Esophagus mucosa (tissue), 1 donor: ENCODE data around the gene ZNF511. TPM values are rescaled to one million over a fixed set of nuclear protein-coding genes. Genes with fewer than 3 reads are reported as not detected.

Experiments
- ATAC-seq: fragments of 200-7000 bp; cut with Tn5 transposase; one replicate; pipeline ENCODE4 v1.9.1; 2020
- total RNA-seq: library from RNA; stranded (reverse); gene quantifications from one replicate; pipeline ENCODE4 v1.2.4, GENCODE V29; 2023
- donor health status: DM: yes; HTN: yes; CAD: no.

Gene ZNF511
- total RNA-seq, 1 donor from 2014 or later: 34.9 TPM

GRCh38 chr10:133336577-133337369 lies 28.1 kb downstream of the ZNF511 start, which contains the start of gene CALY:
TSS of gene CALY (minus strand) at chr10:133336896. CDS start at chr10:133328989, 7,907 bp downstream.
- ATAC-seq: peak; percentile 24

DNA sequence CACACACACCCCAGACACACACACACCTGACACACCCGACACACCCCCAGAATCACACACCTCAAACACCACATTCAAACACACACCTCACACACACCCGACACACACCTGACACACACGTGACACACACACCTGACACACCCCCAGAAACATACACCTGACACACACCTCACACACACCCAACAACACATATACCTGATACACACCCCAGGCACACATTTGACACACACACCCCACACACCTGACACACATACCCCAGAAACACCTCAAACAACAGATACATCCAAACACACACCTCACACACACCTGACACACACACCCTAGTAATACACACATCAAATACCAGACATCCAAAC lies 28.6 kb downstream of the ZNF511 start:
- ATAC-seq: no peak

- no peak for ATAC-seq
Measured at GRCh38 chr10:133338080-133339071, 29.7 kb downstream of the ZNF511 start.

DNA sequence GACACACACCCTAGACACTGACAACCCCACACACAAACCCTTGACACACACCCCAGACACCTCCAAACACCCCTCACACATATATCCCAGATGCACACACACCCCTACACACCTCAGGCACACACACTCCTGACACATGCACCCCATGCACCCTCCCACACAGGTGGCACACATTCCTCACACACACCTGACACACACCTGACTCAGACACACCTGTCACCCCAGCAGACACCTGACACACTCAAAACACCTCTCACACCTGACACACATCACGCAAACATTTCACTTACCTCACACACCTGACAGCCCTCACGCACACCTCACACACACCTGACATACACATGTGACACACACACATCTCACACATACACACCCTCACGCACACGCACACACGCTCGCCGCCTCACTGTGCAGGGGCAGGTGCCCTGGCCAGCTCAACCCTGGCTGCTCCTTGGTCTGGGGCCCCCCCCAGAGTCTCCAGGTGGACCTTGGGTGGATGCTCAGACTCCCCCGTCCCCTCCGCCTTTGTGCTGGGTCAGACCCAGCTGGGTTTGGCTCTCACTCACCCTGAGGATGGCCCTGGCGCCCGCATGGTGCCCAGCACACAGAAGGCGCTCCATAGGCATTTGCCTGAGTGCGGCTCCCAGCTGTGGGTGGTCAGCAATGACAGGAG lies 31.1 kb downstream of the ZNF511 start:
- peak; percentile 11 for ATAC-seq

DNA sequence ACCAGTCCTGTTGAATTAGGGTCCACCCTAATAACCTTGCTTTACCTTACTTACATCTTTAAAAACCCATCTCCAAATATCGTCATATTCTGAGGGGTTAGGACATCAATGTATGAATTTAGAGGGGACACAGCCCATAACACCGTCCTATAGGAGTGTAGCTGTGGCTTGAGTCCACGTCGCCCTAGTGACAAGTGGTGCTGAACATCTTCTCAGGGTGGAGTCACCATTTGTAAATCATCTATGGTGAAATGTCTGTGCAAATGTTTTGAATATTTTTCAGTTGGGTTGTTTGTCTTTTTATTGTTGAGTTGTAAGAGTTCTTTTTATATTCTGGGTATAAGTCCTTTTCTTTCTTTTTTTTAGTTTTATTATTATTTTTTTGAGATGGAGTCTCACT lies 33.3 kb downstream of the ZNF511 start:
- ATAC-seq: no peak

DNA sequence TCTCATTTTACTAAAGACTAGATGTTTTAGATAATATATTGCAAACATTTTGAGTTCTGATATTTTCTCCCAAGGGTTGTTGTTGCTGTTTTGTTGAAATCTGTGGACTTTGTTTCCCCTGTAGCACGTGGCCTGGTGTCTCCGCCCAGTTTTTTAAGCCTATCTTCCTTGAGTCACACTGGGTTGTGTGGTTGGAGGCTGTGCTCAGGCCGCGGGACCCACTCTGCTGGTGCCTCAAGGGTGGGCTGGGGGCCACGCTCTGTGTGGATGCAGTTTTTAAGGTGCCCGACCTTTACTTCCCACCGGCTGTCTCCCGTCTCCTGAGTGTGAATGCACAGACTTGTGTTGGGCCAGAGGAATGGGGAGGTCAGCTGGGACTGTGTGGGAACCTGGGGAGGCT lies 34.2 kb downstream of the ZNF511 start:
- ATAC-seq: no peak

- ATAC-seq: no peak
Measured at GRCh38 chr10:133343558-133343957, 34.8 kb downstream of the ZNF511 start.

- no peak for ATAC-seq
Measured at GRCh38 chr10:133344236-133344635, 35.5 kb downstream of the ZNF511 start.

GRCh38 chr10:133346413-133346812 lies 37.7 kb downstream of the ZNF511 start:
- no peak for ATAC-seq

DNA sequence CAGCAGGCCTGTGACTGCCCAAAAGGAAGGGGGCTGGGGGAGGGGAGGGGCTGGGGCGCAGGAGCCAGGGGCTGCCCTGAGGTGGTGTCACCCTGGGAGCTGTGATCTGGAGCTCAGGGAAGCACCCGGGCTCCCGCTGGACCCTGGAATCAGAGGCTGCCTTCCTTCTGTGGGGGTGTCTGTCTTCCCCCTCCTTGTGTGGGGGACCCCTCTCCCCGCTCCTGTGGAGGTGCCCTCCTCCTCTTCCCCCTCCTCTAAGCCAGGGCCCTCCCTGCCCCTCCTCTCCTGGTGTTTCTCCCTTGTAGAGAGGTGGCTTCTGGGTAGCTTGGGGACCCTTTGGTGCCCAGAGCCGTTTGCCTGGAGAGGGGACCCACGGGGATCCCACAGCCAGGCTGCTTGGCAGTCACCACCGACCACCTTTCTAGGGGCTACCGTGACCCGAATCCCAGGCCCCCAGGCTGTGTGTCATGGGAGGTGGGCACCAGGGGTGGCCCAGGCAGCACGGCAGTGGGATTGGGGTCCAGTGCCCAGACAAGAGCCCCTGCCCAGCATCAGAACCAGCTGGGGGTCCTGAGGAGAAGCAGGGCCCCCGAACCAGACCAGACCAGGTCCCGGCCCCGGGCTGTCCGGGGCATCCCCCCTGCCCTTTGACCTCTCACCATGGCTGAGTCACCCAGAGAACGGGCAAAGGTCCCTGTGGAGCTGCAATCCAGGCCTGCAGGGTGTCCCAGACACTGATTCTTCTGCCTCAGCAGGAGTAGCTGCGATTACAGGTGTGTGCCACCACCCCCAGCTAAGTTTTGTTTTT lies 39.2 kb downstream of the ZNF511 start:
- ATAC-seq: no peak

GRCh38 chr10:133349160-133349568 lies 40.5 kb downstream of the ZNF511 start:
- no peak for ATAC-seq

- ATAC-seq: no peak
Measured at GRCh38 chr10:133349577-133350011, 40.9 kb downstream of the ZNF511 start.

- no peak for ATAC-seq
Measured at GRCh38 chr10:133350283-133350949, 41.7 kb downstream of the ZNF511 start.

DNA sequence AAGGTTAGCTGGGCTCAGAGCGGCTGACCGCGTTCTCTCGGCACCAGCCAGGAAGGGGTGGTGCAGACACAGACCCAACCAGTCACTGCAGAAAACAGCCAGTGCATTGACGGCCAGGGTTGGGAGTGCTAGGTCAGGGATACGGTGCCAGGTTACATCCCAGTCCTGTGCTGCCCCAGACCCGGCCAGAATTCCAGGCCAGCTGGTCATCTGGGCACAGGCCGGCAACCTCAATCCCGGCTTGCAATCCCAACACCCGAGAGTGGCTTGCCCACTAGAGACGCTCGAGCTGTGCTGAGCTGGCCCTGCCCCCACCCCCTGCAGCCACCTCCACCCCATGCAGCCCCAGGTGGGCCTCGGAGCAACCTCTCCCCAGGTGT lies 42.2 kb downstream of the ZNF511 start:
- no peak for ATAC-seq

- ATAC-seq: no peak
Measured at GRCh38 chr10:133351408-133352318, 42.9 kb downstream of the ZNF511 start.

GRCh38 chr10:133353202-133353959 lies 44.7 kb downstream of the ZNF511 start:
- ATAC-seq: peak; percentile 42

DNA sequence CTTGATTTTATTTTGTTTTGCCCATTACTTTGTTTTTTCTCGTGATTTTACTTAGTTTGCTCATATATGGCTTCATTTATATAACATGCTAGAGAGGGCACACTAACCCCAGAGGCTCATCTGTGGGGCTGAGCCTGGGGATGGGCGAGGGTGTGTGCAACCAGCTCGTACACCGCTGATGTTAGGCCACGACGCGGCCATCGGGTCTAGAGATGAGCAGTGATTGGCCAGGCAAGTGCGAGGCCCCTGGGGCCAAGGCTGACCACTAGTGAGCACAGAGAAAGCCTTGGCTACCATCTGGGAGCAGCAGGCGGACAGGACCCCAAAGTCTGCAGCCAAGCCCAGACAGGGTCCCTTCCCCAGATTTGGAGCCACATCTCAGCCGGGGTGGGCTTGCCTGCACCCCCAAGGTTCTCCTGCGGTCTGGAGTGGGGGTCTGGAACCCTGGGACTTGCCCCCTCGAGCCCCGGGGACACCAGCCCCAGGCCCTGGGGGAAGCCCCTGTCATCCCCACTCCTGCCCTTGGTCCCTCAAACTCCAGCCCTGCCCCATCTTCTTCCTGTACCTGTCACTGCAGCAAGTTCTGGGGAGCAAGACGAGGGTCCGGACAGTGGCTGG lies 45.4 kb downstream of the ZNF511 start:
- no peak for ATAC-seq

GRCh38 chr10:133354672-133355240 lies 46.0 kb downstream of the ZNF511 start:
- ATAC-seq: no peak

DNA sequence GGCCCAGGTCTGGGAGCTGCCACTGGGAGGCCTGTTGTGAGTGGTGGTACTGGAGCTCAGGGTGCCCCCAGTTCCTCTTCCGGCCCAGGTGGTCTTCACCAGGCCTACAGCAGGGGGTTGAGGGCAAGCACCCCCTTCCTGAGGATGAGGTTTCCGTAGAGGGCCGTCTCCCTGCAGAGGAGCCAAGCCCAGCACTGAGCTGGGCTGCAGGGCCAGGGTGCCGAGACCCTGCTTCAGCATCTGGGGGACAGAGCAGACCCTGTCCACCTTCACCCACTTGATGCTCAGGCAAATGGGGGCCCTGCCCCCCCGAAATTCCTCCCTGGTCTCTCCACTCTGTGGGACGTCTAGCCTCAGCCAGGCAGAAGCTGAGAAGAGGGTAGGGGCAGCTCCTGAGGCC lies 46.6 kb downstream of the ZNF511 start:
- ATAC-seq: no peak
